HG03469 (cell line): ENCODE results near the gene SPATA2.
"Not testable (repeated sequence)": the region's sequence is repeated elsewhere in the genome, so short reads cannot be mapped to it uniquely, and the experiment has no call there.

Experiments used
- ATAC-seq: cut with Tn5 transposase; IDR thresholded peaks from one replicate; pipeline ENCODE4 v1.9.1; 2021; ENCODE audit warnings: mild to moderate bottlenecking, moderate library complexity, moderate number of reproducible peaks; ENCODE audit not compliant: unreplicated experiment

Gene SPATA2

GRCh38 chr20:49915380-49916145, at the start of gene SPATA2:
TSS of gene SPATA2 (minus strand) at chr20:49915529. CDS start at chr20:49908490, 7,039 bp downstream.
- ATAC-seq = peak; percentile 63

GRCh38 chr20:49961413-49961812, 46.1 kb upstream of the SPATA2 start:
- no peak for ATAC-seq

GRCh38 chr20:49957089-49957938, 42.0 kb upstream of the SPATA2 start:
- not testable (repeated sequence) for ATAC-seq

GRCh38 chr20:49956689-49957088, 41.4 kb upstream of the SPATA2 start:
- no peak for ATAC-seq

- not testable (repeated sequence) for ATAC-seq
Measured at GRCh38 chr20:49955830-49956396, 40.6 kb upstream of the SPATA2 start.

GRCh38 chr20:49955167-49955566, 39.8 kb upstream of the SPATA2 start:
- no peak for ATAC-seq

- ATAC-seq = no peak
Measured at GRCh38 chr20:49951151-49951550, 35.8 kb upstream of the SPATA2 start.

GRCh38 chr20:49948809-49949507, 33.6 kb upstream of the SPATA2 start:
- no peak for ATAC-seq

- ATAC-seq = no peak
Measured at GRCh38 chr20:49948178-49948577, 32.8 kb upstream of the SPATA2 start.

GRCh38 chr20:49945701-49946477, 30.6 kb upstream of the SPATA2 start:
- ATAC-seq = no peak

GRCh38 chr20:49945306-49945700, 30.0 kb upstream of the SPATA2 start:
- no peak for ATAC-seq

- ATAC-seq = no peak
Measured at GRCh38 chr20:49942942-49943341, 27.6 kb upstream of the SPATA2 start.

- ATAC-seq = no peak
Measured at GRCh38 chr20:49942303-49942702, 27.0 kb upstream of the SPATA2 start.

GRCh38 chr20:49941456-49941855, 26.1 kb upstream of the SPATA2 start:
- ATAC-seq = no peak

GRCh38 chr20:49938173-49939163, 23.1 kb upstream of the SPATA2 start:
- no peak for ATAC-seq

GRCh38 chr20:49937027-49937929, 21.9 kb upstream of the SPATA2 start:
- no peak for ATAC-seq

- ATAC-seq = no peak
Measured at GRCh38 chr20:49936153-49937026, 21.1 kb upstream of the SPATA2 start, which contains the start of gene RNF114. TSS of gene RNF114 (plus strand) at chr20:49936397. CDS start at chr20:49936413, 16 bp downstream.
